ENCODE results near the gene RAD51B.

Gene RAD51B

GRCh38 chr14:68573126-68573525 is 753.5 kb downstream of the RAD51B start:
- in situ Hi-C loops (cut with MboI; ENCODE audit: low sequenced_read_pairs), result no loop called here

GRCh38 chr14:68573722-68574121 is 754.1 kb downstream of the RAD51B start:
- in situ Hi-C loops (cut with MboI; ENCODE audit: low sequenced_read_pairs), result no loop called here

- in situ Hi-C loops (cut with MboI; ENCODE audit: low sequenced_read_pairs), result no loop called here
These were observed 754.9 kb downstream of the RAD51B start for GRCh38 chr14:68574461-68574860.

GRCh38 chr14:68574906-68575305 is 755.3 kb downstream of the RAD51B start:
- in situ Hi-C loops (cut with MboI; ENCODE audit: low sequenced_read_pairs), result no loop called here

- in situ Hi-C loops (cut with MboI; ENCODE audit: low sequenced_read_pairs), result no loop called here
These were observed 755.8 kb downstream of the RAD51B start for GRCh38 chr14:68575426-68575825.

GRCh38 chr14:68576031-68576430 is 756.5 kb downstream of the RAD51B start:
- in situ Hi-C loops (cut with MboI; ENCODE audit: low sequenced_read_pairs), result no loop called here

GRCh38 chr14:68576496-68577244 is 757.1 kb downstream of the RAD51B start:
- in situ Hi-C loops (cut with MboI; ENCODE audit: low sequenced_read_pairs), result no loop called here

- in situ Hi-C loops (cut with MboI; ENCODE audit: low sequenced_read_pairs), result no loop called here
These were observed 758.4 kb downstream of the RAD51B start for GRCh38 chr14:68577802-68578541.

- in situ Hi-C loops (cut with MboI; ENCODE audit: low sequenced_read_pairs), result no loop called here
These were observed 759.0 kb downstream of the RAD51B start for GRCh38 chr14:68578597-68578996.

GRCh38 chr14:68580096-68580645 is 760.6 kb downstream of the RAD51B start:
- in situ Hi-C loops (cut with MboI; ENCODE audit: low sequenced_read_pairs), result no loop called here

- in situ Hi-C loops (cut with MboI; ENCODE audit: low sequenced_read_pairs), result no loop called here
These were observed 761.1 kb downstream of the RAD51B start for GRCh38 chr14:68580671-68581070.

- in situ Hi-C loops (cut with MboI; ENCODE audit: low sequenced_read_pairs), result no loop called here
These were observed 764.1 kb downstream of the RAD51B start for GRCh38 chr14:68583548-68584280.

- in situ Hi-C loops (cut with MboI; ENCODE audit: low sequenced_read_pairs), result no loop called here
These were observed 765.2 kb downstream of the RAD51B start for GRCh38 chr14:68584786-68585185.

- in situ Hi-C loops (cut with MboI; ENCODE audit: low sequenced_read_pairs), result no loop called here
These were observed 766.1 kb downstream of the RAD51B start for GRCh38 chr14:68585690-68586089.

- in situ Hi-C loops (cut with MboI; ENCODE audit: low sequenced_read_pairs), result no loop called here
These were observed 767.5 kb downstream of the RAD51B start for GRCh38 chr14:68586896-68587751.

GRCh38 chr14:68587931-68588330 is 768.4 kb downstream of the RAD51B start:
- in situ Hi-C loops (cut with MboI; ENCODE audit: low sequenced_read_pairs), result no loop called here

GRCh38 chr14:68589447-68590200 is 770.0 kb downstream of the RAD51B start:
- in situ Hi-C loops (cut with MboI; ENCODE audit: low sequenced_read_pairs), result no loop called here

- in situ Hi-C loops (cut with MboI; ENCODE audit: low sequenced_read_pairs), result no loop called here
These were observed 770.6 kb downstream of the RAD51B start for GRCh38 chr14:68590201-68590522.

- in situ Hi-C loops (cut with MboI; ENCODE audit: low sequenced_read_pairs), result no loop called here
These were observed 772.2 kb downstream of the RAD51B start for GRCh38 chr14:68591786-68592185.
